ENCODE measurements around the gene TMEM8B. TPM values are rescaled to one million over a fixed set of nuclear protein-coding genes. Genes with fewer than 3 reads are reported as not detected.

TMEM8B gene
- total RNA-seq, 1 experiment from 2014 or later, result 9.3 TPM

DNA sequence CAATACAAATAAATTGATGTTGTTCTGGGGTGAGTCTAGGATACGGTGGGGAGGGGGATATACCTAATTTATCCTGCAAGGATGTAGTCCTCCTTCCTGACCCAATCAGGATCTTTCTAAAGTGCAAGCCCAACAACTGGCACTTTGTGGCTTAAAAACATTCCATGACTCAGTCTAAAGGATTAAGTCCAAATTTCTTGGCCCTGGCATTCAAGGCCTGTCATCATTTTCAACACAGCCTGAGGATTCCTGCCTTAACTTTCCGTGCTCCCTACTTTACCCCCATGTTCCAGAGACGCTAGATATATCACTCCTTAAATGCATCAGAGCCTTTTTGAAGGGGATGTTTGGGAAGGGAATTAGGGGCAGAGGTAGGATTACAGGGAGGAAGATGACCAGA, 1.5 kb upstream of the TMEM8B start:
- Histone ChIP-seq H4K20me1 (ENCODE audit: control insufficient read depth, insufficient read depth, insufficient read length) (no peaks in the 10 kb centered on the region), H3K27ac (ENCODE audit: insufficient read length, low read depth, low read length) (no peak overlapping the region), H3K79me1 (ENCODE audit: insufficient read depth, low read depth, low read length, poor library complexity, severe bottlenecking) (no peaks in the 10 kb centered on the region), H3K4me1 (ENCODE audit: insufficient read depth, low read length) (peaks cover 6% of the 10 kb centered on the region; the same call in 1 of the 2 replicates), H4K91ac (ENCODE audit: insufficient read length, low read depth, low read length) (no peak overlapping the region), H4K8ac (replicated peaks; ENCODE audit: insufficient read length, low read depth, low read length) (no peak overlapping the region), H3K23ac (ENCODE audit: insufficient read length, low read depth, low read length) (no peak overlapping the region), H3K56ac (ENCODE audit: insufficient read length, low read depth, low read length) (no peak overlapping the region), H4K5ac (ENCODE audit: insufficient read length, low read depth, low read length) (no peak overlapping the region), H2AK5ac (ENCODE audit: insufficient read length, low read length) (no peak overlapping the region), H3T11ph (ENCODE audit: low read length) (no peak overlapping the region), H3K27me3 (ENCODE audit: insufficient read depth, low read length) (no peaks in the 10 kb centered on the region), H3K4ac (ENCODE audit: low read depth, low read length) (no peak overlapping the region), H3K79me2 (ENCODE audit: insufficient read depth, low read length) (no peaks in the 10 kb centered on the region), H3K4me2 (ENCODE audit: insufficient read depth, insufficient read length, low read length) (no peak overlapping the region), H2BK5ac (ENCODE audit: insufficient read length, low read length) (no peak overlapping the region), H2AFZ (ENCODE audit: low read length) (no peak overlapping the region), H3K18ac (ENCODE audit: insufficient read length, low read depth, low read length) (no peak overlapping the region), H2BK12ac (ENCODE audit: insufficient read length, low read depth, low read length) (no peak overlapping the region), H3K9ac (ENCODE audit: extremely low read depth, insufficient read length, low read length) (no peak overlapping the region), H3K9me3 (ENCODE audit: control insufficient read depth, low read depth, low read length) (no peaks in the 10 kb centered on the region), H2BK20ac (ENCODE audit: low read depth, low read length, poor library complexity, severe bottlenecking) (no peak overlapping the region), H2BK120ac (ENCODE audit: low read depth, low read length, poor library complexity, severe bottlenecking) (no peak overlapping the region), H2BK15ac (ENCODE audit: low read depth, low read length) (no peak overlapping the region), H3K23me2 (ENCODE audit: insufficient read length, low read depth, low read length, poor library complexity, severe bottlenecking) (peaks cover 12% of the 10 kb centered on the region), H3K14ac (ENCODE audit: insufficient read depth, low read length) (no peak overlapping the region)
- peaks cover 2% of the 10 kb centered on the region for H3K27me3 Mint-ChIP-seq (ENCODE audit: low read depth)
- no peaks in the 10 kb centered on the region; a peak in 1 of 5 replicates for H3K9me3 Mint-ChIP-seq
- no peak overlapping the region; a peak in 1 of 5 replicates for H3K4me3 Mint-ChIP-seq
- DNase-seq, result no peak
- H3K27ac Mint-ChIP-seq, result no peak overlapping the region
- TF ChIP-seq, protein P1, sequence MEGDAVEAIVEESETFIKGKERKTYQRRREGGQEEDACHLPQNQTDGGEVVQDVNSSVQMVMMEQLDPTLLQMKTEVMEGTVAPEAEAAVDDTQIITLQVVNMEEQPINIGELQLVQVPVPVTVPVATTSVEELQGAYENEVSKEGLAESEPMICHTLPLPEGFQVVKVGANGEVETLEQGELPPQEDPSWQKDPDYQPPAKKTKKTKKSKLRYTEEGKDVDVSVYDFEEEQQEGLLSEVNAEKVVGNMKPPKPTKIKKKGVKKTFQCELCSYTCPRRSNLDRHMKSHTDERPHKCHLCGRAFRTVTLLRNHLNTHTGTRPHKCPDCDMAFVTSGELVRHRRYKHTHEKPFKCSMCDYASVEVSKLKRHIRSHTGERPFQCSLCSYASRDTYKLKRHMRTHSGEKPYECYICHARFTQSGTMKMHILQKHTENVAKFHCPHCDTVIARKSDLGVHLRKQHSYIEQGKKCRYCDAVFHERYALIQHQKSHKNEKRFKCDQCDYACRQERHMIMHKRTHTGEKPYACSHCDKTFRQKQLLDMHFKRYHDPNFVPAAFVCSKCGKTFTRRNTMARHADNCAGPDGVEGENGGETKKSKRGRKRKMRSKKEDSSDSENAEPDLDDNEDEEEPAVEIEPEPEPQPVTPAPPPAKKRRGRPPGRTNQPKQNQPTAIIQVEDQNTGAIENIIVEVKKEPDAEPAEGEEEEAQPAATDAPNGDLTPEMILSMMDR (conservative IDR thresholded peaks at IDR 0.05), result no peak
- no CpG with 5 or more reads among the region's 3 CpGs for WGBS (ENCODE audit: extremely low coverage, insufficient read length, low lambda C conversion rate)
- peaks cover 36 to 41% of the 10 kb centered on the region in 2 experiments for H3K4me1 Mint-ChIP-seq
- H3K36me3 Mint-ChIP-seq (ENCODE audit: insufficient read depth in 1 of 3, low read depth in 3 of 3), result no peaks in the 10 kb centered on the region
